PC-9 (cell line): ENCODE data around the gene NTF4. TPM values are rescaled to one million over a fixed set of nuclear protein-coding genes. Genes with fewer than 3 reads are reported as not detected.

ENCODE experiments used
- BruUV-seq: library from RNA; stranded (reverse); fragments of 400-500 nt; replicated peaks from 2 replicates; lab custom pipeline; 2021; lab: Mats Ljungman, UMichigan
- CTCF ChIA-PET: fragments of 300-600 bp; sonication (Branson Sonifier 250); formaldehyde crosslinking; loops from one replicate; lab custom pipeline; 2022; ENCODE audit warnings: antibody characterized with exemption; lab: Charles Lee
- POLR2A ChIA-PET: fragments of 300-600 bp; sonication (Branson Sonifier 250); formaldehyde crosslinking; loops from one replicate; lab custom pipeline; 2022; ENCODE audit warnings: antibody characterized with exemption; ENCODE audit not compliant: unreplicated experiment; lab: Charles Lee
- DNase-seq, 2 experiments: peaks; one replicate each; pipeline versions ENCODE4 v3.0.0 to v3.0.0-alpha.2; 2015 to 2022; ENCODE audit warnings: mixed read lengths in 1 of 2
- H2AFZ ChIP-seq: fragments of 200-600 bp; sonication (generic); 2 replicates; pipeline ENCODE4 v1.8.1; 2017; ENCODE audit warnings: antibody characterized with exemption
- H3F3A ChIP-seq: fragments of 200-600 bp; sonication (generic); 2 replicates; pipeline ENCODE4 v1.8.1; 2017; ENCODE audit warnings: antibody characterized with exemption, mild to moderate bottlenecking, low read depth; ENCODE audit not compliant: insufficient read depth
- H3K27ac ChIP-seq: fragments of 200-600 bp; sonication (generic); 2 replicates; pipeline ENCODE4 v1.6.1; 2016; ENCODE audit warnings: mixed run types
- H3K27me3 ChIP-seq: fragments of 200-600 bp; sonication (generic); 2 replicates; pipeline ENCODE4 v1.6.1; 2016; ENCODE audit warnings: low read depth, mixed run types; ENCODE audit not compliant: insufficient read depth
- H3K36me3 ChIP-seq: fragments of 200-600 bp; sonication (generic); 2 replicates; pipeline ENCODE4 v1.6.1; 2016; ENCODE audit warnings: low read depth, mixed run types
- H3K4me1 ChIP-seq: fragments of 200-600 bp; sonication (generic); replicated peaks from 2 replicates; pipeline ENCODE4 v1.6.1; 2016; ENCODE audit warnings: mixed run types; ENCODE audit not compliant: insufficient read depth
- H3K4me2 ChIP-seq: fragments of 200-600 bp; sonication (generic); 2 replicates; pipeline ENCODE4 v1.6.1; 2017; ENCODE audit warnings: mixed run types
- H3K4me3 ChIP-seq: fragments of 200-600 bp; sonication (generic); 2 replicates; pipeline ENCODE4 v1.6.1; 2016; ENCODE audit warnings: mixed run types
- H3K79me2 ChIP-seq: fragments of 200-600 bp; sonication (generic); 2 replicates; pipeline ENCODE4 v1.6.1; 2017; ENCODE audit warnings: low read depth, mixed run types
- H3K9me2 ChIP-seq: fragments of 200-600 bp; sonication (generic); 2 replicates; pipeline ENCODE4 v1.8.1; 2017; ENCODE audit warnings: mild to moderate bottlenecking; ENCODE audit not compliant: insufficient read depth
- H3K9me3 ChIP-seq: fragments of 200-600 bp; sonication (generic); 2 replicates; pipeline ENCODE4 v1.8.1; 2016; ENCODE audit warnings: low read depth; ENCODE audit not compliant: insufficient read depth
- H4K20me1 ChIP-seq: fragments of 200-600 bp; sonication (generic); 2 replicates; pipeline ENCODE4 v1.8.1; 2017; ENCODE audit not compliant: insufficient read depth
- CTCF ChIP-seq: fragments of 200-600 bp; sonication (generic); conservative IDR thresholded peaks from 2 replicates; pipeline ENCODE4 v1.6.1; 2017; ENCODE audit warnings: mixed run types, antibody characterized with exemption, mild to moderate bottlenecking, moderate library complexity
- EZH2 ChIP-seq: fragments of 200-600 bp; sonication (generic); IDR thresholded peaks from 2 replicates; pipeline ENCODE4 v1.8.0; 2017; ENCODE audit warnings: antibody characterized with exemption, low read depth
- intact Hi-C: fragments of 100-400 bp; cut with micrococcal nuclease; formaldehyde crosslinking; loops from one replicate; pipeline ENCODE4 v1.10.0; 2022; ENCODE audit not compliant: unreplicated experiment
- total RNA-seq: library from RNA; stranded (reverse); gene quantifications from 2 replicates; pipeline ENCODE4 v1.2.3, GENCODE V29; 2021

The NTF4 gene
- total RNA-seq, 1 experiment from 2014 or later = 14.0 TPM

GRCh38 chr19:49014123-49014869 lies 50.3 kb downstream of the NTF4 start:
- Histone ChIP-seq H3F3A (peaks cover 20% of the 10 kb centered on the region), H3K9me2 (no peaks in the 10 kb centered on the region), H3K27me3 (no peaks in the 10 kb centered on the region), H3K36me3 (peaks cover 7% of the 10 kb centered on the region; the same call in 1 of the 2 replicates), H3K4me1 (peaks cover 9% of the 10 kb centered on the region; the same call in 1 of the 2 replicates), H3K4me3 (no peak overlapping the region), H2AFZ (no peak overlapping the region), H3K9me3 (no peaks in the 10 kb centered on the region), H4K20me1 (peaks cover 8% of the 10 kb centered on the region; the same call in 1 of the 2 replicates), H3K27ac (no peak overlapping the region), H3K79me2 (no peaks in the 10 kb centered on the region), H3K4me2 (no peak overlapping the region)
- DNase-seq = no peak
- no TSS peak for BruUV-seq
- TF ChIP-seq CTCF (no peak), EZH2 (no peak)
- intact Hi-C loops = no loop called here
- ChIA-PET CTCF (no interaction called here), POLR2A (interaction anchor here (0.6 kb wide), 1 partner anchor 10 kb away, joined by 3 read pairs; no protein-coding TSS in a partner anchor)

- H2AFZ ChIP-seq = no peak overlapping the region
Measured at GRCh38 chr19:49011194-49011593, 53.4 kb downstream of the NTF4 start.

More at GRCh38 chr19:49011194-49011593, 53.4 kb downstream of the NTF4 start:
- DNase-seq = no peak
- TF ChIP-seq EZH2 (no peak), CTCF (no peak)
- POLR2A ChIA-PET = no interaction called here
- no peaks in the 10 kb centered on the region for H3K9me2 ChIP-seq
- no peaks in the 10 kb centered on the region for H3K27me3 ChIP-seq
- H3K36me3 ChIP-seq = peaks cover 25% of the 10 kb centered on the region
- no peak overlapping the region for H3K4me3 ChIP-seq
- peaks cover 29% of the 10 kb centered on the region for H3F3A ChIP-seq
- no peaks in the 10 kb centered on the region for H3K79me2 ChIP-seq
- no peaks in the 10 kb centered on the region for H3K9me3 ChIP-seq
- intact Hi-C loops = no loop called here
- no peak overlapping the region for H3K27ac ChIP-seq
- no TSS peak for BruUV-seq
- H3K4me2 ChIP-seq = no peak overlapping the region
- H4K20me1 ChIP-seq = peaks cover 8% of the 10 kb centered on the region; the same call in 1 of the 2 replicates
- no peaks in the 10 kb centered on the region for H3K4me1 ChIP-seq
- CTCF ChIA-PET = no interaction called here

Other genes starting within 250 kb of the NTF4 start
- 20.7 and 33.6 TPM in 2 replicates for gene HSD17B14, start 228.3 kb downstream of the NTF4 start, total RNA-seq
- 0.79 and 1.8 TPM in 2 replicates for gene PLEKHA4, start 196.2 kb downstream of the NTF4 start, total RNA-seq
- gene PPP1R15A, start 192.4 kb downstream of the NTF4 start, total RNA-seq = 49.5 and 53.6 TPM in 2 replicates
- not detected in 2 replicates for gene TULP2, start 166.1 kb downstream of the NTF4 start, total RNA-seq
- 185 and 216 TPM in 2 replicates for gene NUCB1, start 164.5 kb downstream of the NTF4 start, total RNA-seq
- gene DHDH, start 131.1 kb downstream of the NTF4 start, total RNA-seq = 2.0 and 2.4 TPM in 2 replicates
- 140 and 198 TPM in 2 replicates for gene BAX, start 109.9 kb downstream of the NTF4 start, total RNA-seq
- 3,402 and 3,822 TPM in 2 replicates for gene FTL, start 99.5 kb downstream of the NTF4 start, total RNA-seq
- 47.5 and 54.2 TPM in 2 replicates for gene GYS1, start 71.5 kb downstream of the NTF4 start, total RNA-seq
- gene RUVBL2, start 70.9 kb downstream of the NTF4 start, total RNA-seq = 175 and 179 TPM in 2 replicates
- 1.6 and 3.5 TPM in 2 replicates for gene LHB, start 47.7 kb downstream of the NTF4 start, total RNA-seq
- not detected in 2 replicates for gene CGB3, start 40.5 kb downstream of the NTF4 start, total RNA-seq
- gene CGB2, start 32.9 kb downstream of the NTF4 start, total RNA-seq = not detected in 2 replicates
- gene CGB1, start 27.9 kb downstream of the NTF4 start, total RNA-seq = 0.83 TPM in 1 of 2 replicates, not detected in the other
- gene CGB5, start 21.0 kb downstream of the NTF4 start, total RNA-seq = 1.1 and 1.9 TPM in 2 replicates
- 1.0 and 5.3 TPM in 2 replicates for gene CGB8, start 15.7 kb downstream of the NTF4 start, total RNA-seq
- 4.8 and 6.8 TPM in 2 replicates for gene CGB7, start 7.1 kb downstream of the NTF4 start, total RNA-seq
- not detected in 2 replicates for gene KCNA7, start 7.9 kb upstream of the NTF4 start, total RNA-seq
- 151 and 199 TPM in 2 replicates for gene SNRNP70, start 20.6 kb upstream of the NTF4 start, total RNA-seq
- gene LIN7B, start 49.6 kb upstream of the NTF4 start, total RNA-seq = 6.5 and 7.0 TPM in 2 replicates
- gene C19orf73, start 54.3 kb upstream of the NTF4 start, total RNA-seq = 1.5 and 3.0 TPM in 2 replicates
- 8.3 and 10.1 TPM in 2 replicates for gene PPFIA3, start 54.7 kb upstream of the NTF4 start, total RNA-seq
- gene HRC, start 90.6 kb upstream of the NTF4 start, total RNA-seq = 0.50 TPM in 1 of 2 replicates, not detected in the other
- gene TRPM4, start 93.0 kb upstream of the NTF4 start, total RNA-seq = 43.8 and 62.3 TPM in 2 replicates